Esophagus squamous epithelium (tissue), 5 donors: ENCODE measurements around the gene ARPC5. TPM values are rescaled to one million over a fixed set of nuclear protein-coding genes. Genes with fewer than 3 reads are reported as not detected.
"Not testable (repeated sequence)": the region's sequence is repeated elsewhere in the genome, so short reads cannot be mapped to it uniquely, and the experiment has no call there.

ENCODE experiments used
- DNase-seq: peaks from one replicate; lab custom pipeline; 2025; lab: John Stamatoyannopoulos, UW
- H3K27ac ChIP-seq, 4 donors: fragments of 200-600 bp; sonication (generic); one replicate each; pipeline ENCODE4 v1.5.1; 2016 to 2019; ENCODE audit warnings: mild to moderate bottlenecking in 1 of 4
- H3K27me3 ChIP-seq, 4 donors: fragments of 200-600 bp; sonication (generic); 1 replicate in 3 of 4; 2 replicates in 1 of 4; pipeline versions ENCODE4 v1.5.1 to v1.6.0; 2017 to 2021; ENCODE audit warnings: antibody characterized with exemption in 1 of 4
- H3K36me3 ChIP-seq, 3 donors: fragments of 200-600 bp; sonication (generic); one replicate each; pipeline ENCODE4 v1.5.1; 2016 to 2019
- H3K4me1 ChIP-seq, 3 donors: fragments of 200-600 bp; sonication (generic); one replicate each; pipeline ENCODE4 v1.5.1; 2017 to 2019
- H3K4me3 ChIP-seq, 4 donors: fragments of 200-600 bp; sonication (generic); 1 replicate in 3 of 4; 2 replicates in 1 of 4; pipeline ENCODE4 v1.5.1; 2016 to 2019; ENCODE audit warnings: mild to moderate bottlenecking in 2 of 4, moderate library complexity in 1 of 4
- H3K9me3 ChIP-seq, 3 donors: fragments of 200-600 bp; sonication (generic); one replicate each; pipeline ENCODE4 v1.5.1; 2016 to 2019
- POLR2A ChIP-seq, 4 donors: fragments of 450-650 bp; IDR thresholded peaks; one replicate each; pipeline ENCODE4 v1.6.1; 2017; ENCODE audit warnings: antibody characterized with exemption in 4 of 4, mild to moderate bottlenecking in 4 of 4, moderate library complexity in 3 of 4
- WGBS, 2 donors: methylation state at CpG; one replicate each; pipeline ENCODE4 v1.1.5; 2018; 5-methylcytosine and 5-hydroxymethylcytosine counted together
- intact Hi-C: fragments of 100-400 bp; cut with DNase I; formaldehyde crosslinking; loops from one replicate; pipeline ENCODE4 v1.15.0; 2022
- total RNA-seq, 4 donors: library from RNA; depleted of rRNA; stranded (reverse); fragments of >200 nt; gene quantifications; one replicate each; pipeline ENCODE4 v1.1.0, GENCODE V29; 2016
- TF ChIP-seq, protein P1 (sequence below), 6 experiments: fragments of 450-650 bp in 4 of 6; fragments of 200-600 bp in 2 of 6; sonication (generic) in 2 of 6; IDR thresholded peaks; one replicate each; pipeline ENCODE4 v1.5.1; 2016 to 2019; ENCODE audit warnings: antibody characterized with exemption in 6 of 6, mild to moderate bottlenecking in 4 of 6, moderate library complexity in 4 of 6
- donor health status: DM: yes; HTN: yes; CAD: no.

The ARPC5 gene
- total RNA-seq, 4 donors from 2014 or later: 90.2 to 136 (median 102) TPM

DNA sequence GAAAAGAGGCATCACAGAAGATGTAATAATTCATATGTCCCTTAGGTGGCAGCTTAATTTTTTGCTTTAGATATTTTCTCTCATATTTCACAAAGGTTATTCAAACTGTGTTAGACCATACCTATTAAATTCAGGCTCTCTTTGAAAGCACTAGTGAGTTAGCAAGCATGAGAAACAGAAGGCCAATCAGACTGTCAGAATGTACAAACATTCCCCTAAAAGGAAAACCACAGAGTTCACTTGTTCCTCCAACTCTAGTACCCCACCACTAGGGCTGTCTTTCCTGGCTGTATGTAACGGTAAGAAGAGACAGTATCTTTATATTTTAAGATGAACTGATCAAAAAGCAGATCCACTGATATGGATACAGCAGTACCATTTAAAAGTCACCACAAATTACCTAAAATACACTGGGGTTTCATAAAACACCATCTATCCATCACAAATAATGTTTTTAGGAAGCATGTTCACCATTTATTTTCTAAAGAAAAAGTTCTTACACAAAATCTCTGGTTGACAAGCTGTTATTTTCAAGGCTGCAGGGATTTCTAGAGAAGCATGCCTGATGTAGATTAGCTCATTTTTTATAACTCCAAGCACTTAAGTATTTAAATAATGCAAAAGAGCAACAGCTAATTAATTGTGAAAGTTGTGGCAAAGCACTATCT lies 1.8 kb downstream of the ARPC5 start:
- no peak for DNase-seq
- H3K4me3 ChIP-seq: peak overlapping the region in 3 of 4 donors; percentile 84 to 94 (median 87)

DNA sequence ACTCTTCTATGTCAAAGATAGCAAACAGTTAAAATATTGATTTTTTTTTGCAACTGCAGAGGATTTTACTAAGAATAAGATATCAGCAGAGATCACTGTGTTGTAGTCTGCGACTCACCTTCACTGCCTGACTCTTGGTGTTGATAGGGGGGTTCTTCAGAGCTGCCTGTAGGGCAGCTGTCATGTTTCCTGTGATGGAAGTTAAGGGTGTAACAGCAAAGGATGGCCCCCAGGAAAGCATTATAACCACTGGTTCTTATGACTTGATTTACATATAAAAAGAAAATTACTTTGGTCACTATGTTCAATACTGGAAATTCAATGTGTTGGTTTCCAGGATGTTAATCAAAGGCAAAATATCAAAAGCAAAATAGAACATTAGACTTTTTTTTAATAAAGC lies 2.6 kb downstream of the ARPC5 start:
- 22 to 40% methylated on average over 1 of the region's 1 CpG for WGBS, 2 donors
- Histone ChIP-seq H3K27me3 (no peaks in the 10 kb centered on the region), H3K4me1 (peaks cover 17 to 68% (median 20%) of the 10 kb centered on the region in 3 donors), H3K36me3 (peaks cover 0 to 40% (median 4%) of the 10 kb centered on the region in 3 donors), H3K4me3 (peak overlapping the region in 3 of 4 donors; percentile 84 to 94 (median 87)), H3K27ac (peak overlapping the region; percentile 5 to 97 (median 82)), H3K9me3 (no peaks in the 10 kb centered on the region)
- TF ChIP-seq POLR2A (IDR thresholded peaks at IDR 0.05): no peak
- TF ChIP-seq, protein P1, sequence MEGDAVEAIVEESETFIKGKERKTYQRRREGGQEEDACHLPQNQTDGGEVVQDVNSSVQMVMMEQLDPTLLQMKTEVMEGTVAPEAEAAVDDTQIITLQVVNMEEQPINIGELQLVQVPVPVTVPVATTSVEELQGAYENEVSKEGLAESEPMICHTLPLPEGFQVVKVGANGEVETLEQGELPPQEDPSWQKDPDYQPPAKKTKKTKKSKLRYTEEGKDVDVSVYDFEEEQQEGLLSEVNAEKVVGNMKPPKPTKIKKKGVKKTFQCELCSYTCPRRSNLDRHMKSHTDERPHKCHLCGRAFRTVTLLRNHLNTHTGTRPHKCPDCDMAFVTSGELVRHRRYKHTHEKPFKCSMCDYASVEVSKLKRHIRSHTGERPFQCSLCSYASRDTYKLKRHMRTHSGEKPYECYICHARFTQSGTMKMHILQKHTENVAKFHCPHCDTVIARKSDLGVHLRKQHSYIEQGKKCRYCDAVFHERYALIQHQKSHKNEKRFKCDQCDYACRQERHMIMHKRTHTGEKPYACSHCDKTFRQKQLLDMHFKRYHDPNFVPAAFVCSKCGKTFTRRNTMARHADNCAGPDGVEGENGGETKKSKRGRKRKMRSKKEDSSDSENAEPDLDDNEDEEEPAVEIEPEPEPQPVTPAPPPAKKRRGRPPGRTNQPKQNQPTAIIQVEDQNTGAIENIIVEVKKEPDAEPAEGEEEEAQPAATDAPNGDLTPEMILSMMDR (IDR thresholded peaks at IDR 0.05): no peak
- no peak for DNase-seq
- intact Hi-C loops: loop anchor here (10.0 kb wide), 1 partner anchor 158 kb away; the partner anchor contains the start of gene SMG7

More for the DNA sequence above, 1.8 kb downstream of the ARPC5 start:
- intact Hi-C loops: loop anchor here (10.0 kb wide), 1 partner anchor 159 kb away; the partner anchor contains the start of gene SMG7
- TF ChIP-seq, protein P1 (IDR thresholded peaks at IDR 0.05): peak; percentile 32 to 65 (median 46)
- TF ChIP-seq POLR2A (IDR thresholded peaks at IDR 0.05): peak in 2 of 4 donors; percentile 37 to 39
- Histone ChIP-seq H3K36me3 (peaks cover 0 to 32% (median 4%) of the 10 kb centered on the region in 3 donors), H3K9me3 (no peaks in the 10 kb centered on the region), H3K27me3 (no peaks in the 10 kb centered on the region), H3K4me1 (peaks cover 17 to 62% (median 20%) of the 10 kb centered on the region in 3 donors), H3K27ac (peak overlapping the region; percentile 5 to 97 (median 82))
- WGBS, 2 donors: 0% methylated on average over 1 of the region's 1 CpG

DNA sequence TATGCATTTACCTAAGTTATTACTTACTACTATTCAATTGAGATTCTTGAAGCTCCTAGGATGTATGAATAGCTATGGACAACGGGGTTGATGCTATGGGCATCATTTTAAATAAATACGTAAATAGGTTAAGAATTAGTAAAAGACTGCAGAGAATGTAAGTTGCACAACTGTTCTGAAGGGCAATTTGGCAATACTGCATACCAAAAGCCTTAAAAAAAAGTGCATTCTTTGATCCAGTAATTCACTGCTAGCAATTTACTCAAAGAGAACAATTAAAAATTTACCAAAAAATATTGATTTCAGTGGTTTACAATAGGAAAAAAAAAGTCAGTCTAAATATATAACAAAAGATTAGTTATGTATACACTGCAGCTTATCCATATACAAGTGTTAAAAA lies 3.5 kb downstream of the ARPC5 start:
- TF ChIP-seq POLR2A (IDR thresholded peaks at IDR 0.05): no peak
- TF ChIP-seq, protein P1 (IDR thresholded peaks at IDR 0.05): no peak
- intact Hi-C loops: loop anchor here (10.0 kb wide), 1 partner anchor 157 kb away; the partner anchor contains the start of gene SMG7

DNA sequence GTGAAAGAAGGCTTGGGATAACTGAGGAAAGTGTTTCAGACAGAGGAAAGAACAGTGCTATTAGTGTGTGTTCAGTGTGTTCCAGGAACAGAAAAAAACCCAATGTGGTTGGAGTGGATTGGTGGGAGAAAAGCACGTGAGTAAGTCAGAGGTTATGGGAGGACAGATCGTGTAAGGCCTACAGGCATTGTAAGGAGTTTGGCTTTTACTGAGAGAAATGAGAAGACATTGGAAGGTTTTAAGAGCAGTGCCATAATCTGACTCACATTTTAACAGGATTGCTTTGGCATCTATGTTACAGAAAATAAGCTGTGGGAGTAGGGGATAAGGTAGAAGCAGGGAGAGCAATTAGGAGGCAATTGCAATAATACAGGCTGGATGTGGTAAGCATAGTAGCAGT lies 4.8 kb downstream of the ARPC5 start:
- Histone ChIP-seq H3K4me1 (peaks cover 17 to 78% (median 17%) of the 10 kb centered on the region in 3 donors), H3K36me3 (peaks cover 0 to 61% (median 4%) of the 10 kb centered on the region in 3 donors), H3K9me3 (no peaks in the 10 kb centered on the region), H3K27me3 (no peaks in the 10 kb centered on the region), H3K27ac (peak overlapping the region in 2 of 4 donors; percentile 18 to 19), H3K4me3 (no peak overlapping the region)
- no peak for DNase-seq
- WGBS, 2 donors: 39 to 44% methylated on average over 2 of the region's 2 CpGs
- TF ChIP-seq, protein P1 (IDR thresholded peaks at IDR 0.05): no peak
- no peak for TF ChIP-seq POLR2A (IDR thresholded peaks at IDR 0.05)
- intact Hi-C loops: loop anchor here (10.0 kb wide), 1 partner anchor 156 kb away; the partner anchor contains the start of gene SMG7

More for the DNA sequence above, 3.5 kb downstream of the ARPC5 start:
- Histone ChIP-seq H3K36me3 (peaks cover 0 to 48% (median 4%) of the 10 kb centered on the region in 3 donors), H3K27ac (peak overlapping the region in 1 of 4 donors; percentile 97), H3K27me3 (no peaks in the 10 kb centered on the region), H3K4me3 (peak overlapping the region in 3 of 4 donors; percentile 84 to 94 (median 87)), H3K4me1 (peaks cover 17 to 74% (median 20%) of the 10 kb centered on the region in 3 donors), H3K9me3 (no peaks in the 10 kb centered on the region)
- no peak for DNase-seq
- WGBS, 2 donors: 54 to 55% methylated on average over 2 of the region's 2 CpGs

DNA sequence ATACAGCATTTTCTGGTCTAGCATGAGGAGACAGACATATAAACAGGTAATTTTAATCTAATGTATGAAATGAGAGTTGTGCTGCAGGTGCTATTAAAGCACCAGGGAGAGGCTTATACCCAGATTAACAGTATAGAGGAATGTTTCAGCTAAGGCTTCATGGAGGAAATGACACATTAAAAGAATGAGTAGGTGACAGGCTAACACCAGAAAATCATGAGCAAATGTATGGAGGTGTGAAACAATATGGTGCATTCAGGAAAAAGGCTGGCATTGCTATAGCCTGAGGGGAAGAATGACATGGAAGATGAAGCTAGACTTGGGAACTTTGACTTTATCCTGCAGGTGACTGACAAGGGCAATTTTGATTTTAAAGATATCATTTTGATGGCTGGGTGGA lies 7.0 kb downstream of the ARPC5 start:
- no peaks in the 10 kb centered on the region for H3K27me3 ChIP-seq
- no peaks in the 10 kb centered on the region for H3K9me3 ChIP-seq
- H3K4me3 ChIP-seq: no peak overlapping the region
- TF ChIP-seq, protein P1 (IDR thresholded peaks at IDR 0.05): no peak
- no peak for TF ChIP-seq POLR2A (IDR thresholded peaks at IDR 0.05)
- H3K4me1 ChIP-seq: peaks cover 17 to 74% (median 19%) of the 10 kb centered on the region in 3 donors
- H3K36me3 ChIP-seq: peaks cover 0 to 81% (median 4%) of the 10 kb centered on the region in 3 donors
- DNase-seq: no peak
- intact Hi-C loops: no loop called here
- H3K27ac ChIP-seq: no peak overlapping the region

DNA sequence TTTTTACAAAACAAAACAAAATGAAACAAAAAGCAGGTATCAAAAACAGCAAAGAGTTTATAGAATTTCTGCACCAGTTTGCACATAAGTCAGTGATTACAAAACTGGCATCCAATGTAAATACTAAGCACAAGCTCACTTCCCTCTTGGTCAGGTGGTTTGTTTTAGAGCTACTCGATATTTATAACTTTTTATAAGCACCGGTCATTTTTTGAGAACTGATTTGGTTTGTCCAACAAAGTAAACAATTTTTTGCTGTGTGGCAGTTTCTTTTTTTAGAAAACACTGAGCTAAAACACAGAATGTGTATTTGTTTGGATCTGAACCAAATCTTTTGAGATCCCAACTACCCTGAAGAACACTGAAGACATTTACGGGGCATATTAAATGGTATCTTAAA lies 9.3 kb downstream of the ARPC5 start:
- 33 to 62% methylated on average over 3 of the region's 3 CpGs for WGBS, 2 donors

More for the DNA sequence above, 9.3 kb downstream of the ARPC5 start:
- intact Hi-C loops, DNase-seq, H3K9me3 ChIP-seq, H3K27me3 ChIP-seq, H3K4me3 ChIP-seq: not testable (repeated sequence)
- Histone ChIP-seq H3K27ac (peak overlapping the region in 1 of 4 donors; percentile 49), H3K36me3 (peaks cover 0 to 76% (median 4%) of the 10 kb centered on the region in 3 donors), H3K4me1 (peaks cover 3 to 61% (median 9%) of the 10 kb centered on the region in 3 donors)
